Measurements from ENCODE around the gene ERN2. TPM values are rescaled to one million over a fixed set of nuclear protein-coding genes. Genes with fewer than 3 reads are reported as not detected.

Gene ERN2
- total RNA-seq, 1 experiment from 2014 or later: 0.47 TPM

GRCh38 chr16:23728112-23728477, 15.1 kb upstream of the ERN2 start:
- no peaks in the 10 kb centered on the region for H3K9me3 ChIP-seq (ENCODE audit: control insufficient read depth in 1 of 2, insufficient read depth in 1 of 2, low read depth in 1 of 2, low read length in 2 of 2)
- RAD21 ChIA-PET (ENCODE audit: low non-redundant PET in 1 of 2, low total read pairs in 2 of 2, uncharacterized antibody in 2 of 2, unreplicated experiment in 2 of 2): no interaction called here
- POLR2A ChIA-PET: interaction anchor here (0.8 to 1.1 kb wide), 2 partner anchors 9 to 38 kb away, joined by 3 read pairs; no protein-coding TSS in a partner anchor
- no TSS peak for BruUV-seq (replicated peaks)
- H3K4me3 ChIP-seq (replicated peaks in 1 of 2; ENCODE audit: low read depth in 1 of 2, low read length in 2 of 2): peak overlapping the region in 1 of 2 experiments; percentile 56; a peak in 2 of 4 replicates
- H3K4me2 ChIP-seq (ENCODE audit: low read length): peak overlapping the region; percentile 81
- H3K4me1 ChIP-seq (ENCODE audit: control insufficient read depth in 1 of 2, insufficient read depth in 2 of 2, low read length in 2 of 2): peaks cover 7 to 23% of the 10 kb centered on the region in 2 experiments; a peak in 3 of 4 replicates
- CTCF ChIA-PET: interaction anchor here (0.7 to 1.5 kb wide), 8 partner anchors 9 to 866 kb away, joined by 3 to 4 read pairs (median 4); no protein-coding TSS in a partner anchor
- H4K20me1 ChIP-seq (ENCODE audit: insufficient read depth): no peaks in the 10 kb centered on the region
- H3K9me2 ChIP-seq (ENCODE audit: insufficient read depth): no peaks in the 10 kb centered on the region
- ATAC-seq (peak; percentile 52), DNase-seq (ENCODE audit: low read depth, low spot score) (no peak)
- intact Hi-C loops (cut with micrococcal nuclease): loop anchor here (2.0 to 5.0 kb wide), 2 partner anchors 171 to 864 kb away; partner anchors contain the start of genes EARS2 and UBFD1
- no peaks in the 10 kb centered on the region for H3K36me3 ChIP-seq (ENCODE audit: control insufficient read depth in 1 of 2, insufficient read depth in 2 of 2, low read length in 2 of 2)
- peak overlapping the region; percentile 98 for H2AFZ ChIP-seq (ENCODE audit: low read depth, low read length, poor library complexity, severe bottlenecking)
- TF ChIP-seq POLR2AphosphoS5 (IDR thresholded peaks at IDR 0.05; ENCODE audit: low read depth, low read length) (no peak), SRF (IDR thresholded peaks at IDR 0.05; ENCODE audit: low read depth) (no peak), ZBTB33 (IDR thresholded peaks at IDR 0.05; ENCODE audit: extremely low read depth, insufficient replicate concordance, low read length) (no peak), POLR2A (IDR thresholded peaks at IDR 0.05; ENCODE audit: borderline replicate concordance, extremely low read depth, insufficient read depth, insufficient read length) (peak; percentile 18)
- no peaks in the 10 kb centered on the region for H3K79me2 ChIP-seq (ENCODE audit: insufficient read depth, low read length)
- no peak overlapping the region for H3K9ac ChIP-seq (ENCODE audit: low read length)
- H3K27me3 ChIP-seq (ENCODE audit: insufficient read depth, low read length): no peaks in the 10 kb centered on the region
- H3K27ac ChIP-seq (ENCODE audit: low read depth, low read length): peak overlapping the region; percentile 64

- Histone ChIP-seq H3K79me2 (ENCODE audit: insufficient read depth, low read length) (no peaks in the 10 kb centered on the region), H2AFZ (ENCODE audit: low read depth, low read length, poor library complexity, severe bottlenecking) (no peak overlapping the region), H3K4me1 (ENCODE audit: control insufficient read depth in 1 of 2, insufficient read depth in 2 of 2, low read length in 2 of 2) (peaks cover 7 to 23% of the 10 kb centered on the region in 2 experiments; a peak in 3 of 4 replicates), H3K27me3 (ENCODE audit: insufficient read depth, low read length) (no peaks in the 10 kb centered on the region), H3K27ac (ENCODE audit: low read depth, low read length) (no peak overlapping the region), H3K4me2 (ENCODE audit: low read length) (no peak overlapping the region), H3K9me3 (ENCODE audit: control insufficient read depth in 1 of 2, insufficient read depth in 1 of 2, low read depth in 1 of 2, low read length in 2 of 2) (no peaks in the 10 kb centered on the region), H4K20me1 (ENCODE audit: insufficient read depth) (no peaks in the 10 kb centered on the region), H3K4me3 (replicated peaks in 1 of 2; ENCODE audit: low read depth in 1 of 2, low read length in 2 of 2) (no peak overlapping the region), H3K9me2 (ENCODE audit: insufficient read depth) (no peaks in the 10 kb centered on the region), H3K36me3 (ENCODE audit: control insufficient read depth in 1 of 2, insufficient read depth in 2 of 2, low read length in 2 of 2) (no peaks in the 10 kb centered on the region), H3K9ac (ENCODE audit: low read length) (no peak overlapping the region)
- CTCF ChIA-PET: no interaction called here
- RAD21 ChIA-PET (ENCODE audit: low non-redundant PET in 1 of 2, low total read pairs in 2 of 2, uncharacterized antibody in 2 of 2, unreplicated experiment in 2 of 2): no interaction called here
- ATAC-seq (no peak), DNase-seq (ENCODE audit: low read depth, low spot score) (no peak)
- intact Hi-C loops (cut with micrococcal nuclease): loop anchor here (5.0 kb wide), 1 partner anchor 866 kb away; no protein-coding TSS in a partner anchor
- POLR2A ChIA-PET: no interaction called here
- BruUV-seq (replicated peaks): no TSS peak
- no peak for TF ChIP-seq YY1 (IDR thresholded peaks at IDR 0.05; ENCODE audit: extremely low read depth, insufficient replicate concordance, low read depth, low read length)
- TF ChIP-seq ZNF274 (IDR thresholded peaks at IDR 0.05; ENCODE audit: low read depth, low read length): no peak
- TF ChIP-seq SIN3A (IDR thresholded peaks at IDR 0.05; ENCODE audit: low read depth): no peak
- no peak for TF ChIP-seq CTCF (IDR thresholded peaks at IDR 0.05 in 2 of 3, conservative IDR thresholded peaks at IDR 0.05 in 1 of 3; ENCODE audit: borderline replicate concordance in 1 of 3, insufficient read depth in 1 of 3, low read depth in 2 of 3, low read length in 2 of 3)
- no peak for TF ChIP-seq ZFX (IDR thresholded peaks at IDR 0.05)
- no peak for TF ChIP-seq TCF7L2 (IDR thresholded peaks at IDR 0.05; ENCODE audit: borderline replicate concordance, extremely low read depth, insufficient read depth, insufficient read length)
- no peak for TF ChIP-seq ATF3 (IDR thresholded peaks at IDR 0.05)
- no peak for TF ChIP-seq EZH2phosphoT487 (IDR thresholded peaks at IDR 0.05; ENCODE audit: borderline replicate concordance)
- no peak for TF ChIP-seq JUND (IDR thresholded peaks at IDR 0.05)
- TF ChIP-seq ZBTB33 (IDR thresholded peaks at IDR 0.05; ENCODE audit: extremely low read depth, insufficient replicate concordance, low read length): no peak
Observed at GRCh38 chr16:23726710-23727109, 13.7 kb upstream of the ERN2 start.
